Nephron progenitor cell (in vitro differentiated cells): ENCODE measurements around the gene HES7.
A peak's percentile ranks its signal among the peaks of the same experiment; 100 is the strongest.

Source experiments
- DNase-seq: peaks from one replicate; pipeline ENCODE4 v3.0.0; 2021
- H3K27ac Mint-ChIP-seq: 2 replicates; pipeline ENCODE4 v1.8.0; 2021; ENCODE audit warnings: mild to moderate bottlenecking, moderate library complexity, mixed read lengths
- H3K27me3 Mint-ChIP-seq: 2 replicates; pipeline ENCODE4 v1.8.0; 2021; ENCODE audit warnings: mild to moderate bottlenecking, low read depth, mixed read lengths; ENCODE audit not compliant: poor library complexity
- H3K36me3 Mint-ChIP-seq: 2 replicates; pipeline ENCODE4 v1.8.0; 2021; ENCODE audit warnings: low read depth, mixed read lengths
- H3K4me1 Mint-ChIP-seq: 2 replicates; pipeline ENCODE4 v1.8.0; 2021; ENCODE audit warnings: mixed read lengths
- H3K4me3 Mint-ChIP-seq: 2 replicates; pipeline ENCODE4 v1.8.0; 2021; ENCODE audit warnings: mild to moderate bottlenecking, moderate library complexity, mixed read lengths
- H3K9me3 Mint-ChIP-seq: 2 replicates; pipeline ENCODE4 v1.8.0; 2021; ENCODE audit warnings: mild to moderate bottlenecking, moderate library complexity, mixed read lengths
- TF ChIP-seq, protein P1 (sequence below): fragments of 200-600 bp; sonication (generic); IDR thresholded peaks from 2 replicates; pipeline ENCODE4 v1.5.0; 2021; ENCODE audit warnings: antibody characterized with exemption

Gene HES7

GRCh38 chr17:8122924-8123694, 797 bp downstream of the HES7 start:
- Mint-ChIP-seq H3K4me1 (peaks cover 43% of the 10 kb centered on the region), H3K9me3 (no peaks in the 10 kb centered on the region), H3K27me3 (peaks cover 63% of the 10 kb centered on the region), H3K4me3 (peak overlapping the region; percentile 93), H3K36me3 (no peaks in the 10 kb centered on the region), H3K27ac (no peak overlapping the region)
- TF ChIP-seq, protein P1, sequence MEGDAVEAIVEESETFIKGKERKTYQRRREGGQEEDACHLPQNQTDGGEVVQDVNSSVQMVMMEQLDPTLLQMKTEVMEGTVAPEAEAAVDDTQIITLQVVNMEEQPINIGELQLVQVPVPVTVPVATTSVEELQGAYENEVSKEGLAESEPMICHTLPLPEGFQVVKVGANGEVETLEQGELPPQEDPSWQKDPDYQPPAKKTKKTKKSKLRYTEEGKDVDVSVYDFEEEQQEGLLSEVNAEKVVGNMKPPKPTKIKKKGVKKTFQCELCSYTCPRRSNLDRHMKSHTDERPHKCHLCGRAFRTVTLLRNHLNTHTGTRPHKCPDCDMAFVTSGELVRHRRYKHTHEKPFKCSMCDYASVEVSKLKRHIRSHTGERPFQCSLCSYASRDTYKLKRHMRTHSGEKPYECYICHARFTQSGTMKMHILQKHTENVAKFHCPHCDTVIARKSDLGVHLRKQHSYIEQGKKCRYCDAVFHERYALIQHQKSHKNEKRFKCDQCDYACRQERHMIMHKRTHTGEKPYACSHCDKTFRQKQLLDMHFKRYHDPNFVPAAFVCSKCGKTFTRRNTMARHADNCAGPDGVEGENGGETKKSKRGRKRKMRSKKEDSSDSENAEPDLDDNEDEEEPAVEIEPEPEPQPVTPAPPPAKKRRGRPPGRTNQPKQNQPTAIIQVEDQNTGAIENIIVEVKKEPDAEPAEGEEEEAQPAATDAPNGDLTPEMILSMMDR = no peak
- peak; percentile 49 for DNase-seq

- peak overlapping the region; percentile 93 for H3K4me3 Mint-ChIP-seq
- H3K27me3 Mint-ChIP-seq = peaks cover 65% of the 10 kb centered on the region
- H3K9me3 Mint-ChIP-seq = no peaks in the 10 kb centered on the region
- H3K36me3 Mint-ChIP-seq = no peaks in the 10 kb centered on the region
- H3K4me1 Mint-ChIP-seq = peaks cover 49% of the 10 kb centered on the region
- DNase-seq = peak; percentile 47
- no peak overlapping the region for H3K27ac Mint-ChIP-seq
- TF ChIP-seq, protein P1 = no peak
These were observed 1.4 kb downstream of the HES7 start for GRCh38 chr17:8122422-8122923.

- H3K36me3 Mint-ChIP-seq = no peaks in the 10 kb centered on the region
- peaks cover 44% of the 10 kb centered on the region for H3K4me1 Mint-ChIP-seq
- H3K27me3 Mint-ChIP-seq = peaks cover 70% of the 10 kb centered on the region
- no peaks in the 10 kb centered on the region for H3K9me3 Mint-ChIP-seq
- TF ChIP-seq, protein P1 = peak; percentile 52
- peak; percentile 84 for DNase-seq
- H3K27ac Mint-ChIP-seq = no peak overlapping the region
- H3K4me3 Mint-ChIP-seq = peak overlapping the region; percentile 93
These were observed 2.1 kb downstream of the HES7 start for GRCh38 chr17:8121681-8122421.

- H3K27ac Mint-ChIP-seq = no peak overlapping the region
- DNase-seq = no peak
- peaks cover 71% of the 10 kb centered on the region for H3K27me3 Mint-ChIP-seq
- no peaks in the 10 kb centered on the region for H3K9me3 Mint-ChIP-seq
- peak overlapping the region; percentile 98 for H3K4me3 Mint-ChIP-seq
- TF ChIP-seq, protein P1 = no peak
- H3K36me3 Mint-ChIP-seq = no peaks in the 10 kb centered on the region
- H3K4me1 Mint-ChIP-seq = peaks cover 41% of the 10 kb centered on the region
These were observed 2.6 kb downstream of the HES7 start for GRCh38 chr17:8121407-8121680.

GRCh38 chr17:8120520-8121406, 3.1 kb downstream of the HES7 start:
- TF ChIP-seq, protein P1 = no peak
- H3K9me3 Mint-ChIP-seq = no peaks in the 10 kb centered on the region
- H3K4me1 Mint-ChIP-seq = peaks cover 41% of the 10 kb centered on the region
- peaks cover 76% of the 10 kb centered on the region for H3K27me3 Mint-ChIP-seq
- no peaks in the 10 kb centered on the region for H3K36me3 Mint-ChIP-seq
- peak overlapping the region; percentile 98 for H3K4me3 Mint-ChIP-seq
- peak overlapping the region; percentile 86 for H3K27ac Mint-ChIP-seq
- DNase-seq = peak; percentile 78
